Calu3 (cell line): ENCODE results near the gene OR2T5. TPM values are rescaled to one million over a fixed set of nuclear protein-coding genes. Genes with fewer than 3 reads are reported as not detected.
"Not testable (repeated sequence)": the region's sequence is repeated elsewhere in the genome, so short reads cannot be mapped to it uniquely, and the experiment has no call there.

Experiments used
- BruUV-seq: library from RNA; stranded (reverse); fragments of 400-500 nt; replicated peaks from 2 replicates; lab custom pipeline; 2021; lab: Mats Ljungman, UMichigan
- CTCF ChIA-PET: fragments of 300-600 bp; sonication (Branson Sonifier 250); formaldehyde crosslinking; loops from one replicate; lab custom pipeline; 2022; ENCODE audit warnings: antibody characterized with exemption; lab: Charles Lee
- DNase-seq: peaks from one replicate; pipeline ENCODE4 v3.0.0; 2022
- H3K27ac Mint-ChIP-seq: one replicate; pipeline ENCODE4 v1.8.0; 2022; ENCODE audit warnings: mixed read lengths; ENCODE audit not compliant: unreplicated experiment
- H3K27me3 Mint-ChIP-seq: one replicate; pipeline ENCODE4 v1.8.0; 2022; ENCODE audit warnings: mixed read lengths; ENCODE audit not compliant: unreplicated experiment
- H3K36me3 Mint-ChIP-seq: one replicate; pipeline ENCODE4 v1.8.0; 2022; ENCODE audit warnings: mild to moderate bottlenecking, moderate library complexity, mixed read lengths; ENCODE audit not compliant: insufficient read depth, unreplicated experiment
- H3K4me1 Mint-ChIP-seq: one replicate; pipeline ENCODE4 v1.8.0; 2022; ENCODE audit warnings: mild to moderate bottlenecking, low read depth, mixed read lengths; ENCODE audit not compliant: unreplicated experiment
- H3K4me3 Mint-ChIP-seq: one replicate; pipeline ENCODE4 v1.8.0; 2022; ENCODE audit warnings: mild to moderate bottlenecking, low read depth, moderate library complexity, mixed read lengths; ENCODE audit not compliant: unreplicated experiment
- H3K9me3 Mint-ChIP-seq: one replicate; pipeline ENCODE4 v1.8.0; 2022; ENCODE audit warnings: low read depth, mixed read lengths; ENCODE audit not compliant: unreplicated experiment
- CTCF ChIP-seq: fragments of 200-600 bp; IDR thresholded peaks from one replicate; pipeline ENCODE4 v1.8.0; 2022; ENCODE audit warnings: antibody characterized with exemption; ENCODE audit not compliant: unreplicated experiment
- intact Hi-C: fragments of 100-400 bp; cut with micrococcal nuclease; formaldehyde crosslinking; loops from one replicate; pipeline ENCODE4 v1.10.0; 2022; ENCODE audit not compliant: unreplicated experiment
- total RNA-seq: library from RNA; stranded (reverse); gene quantifications from 2 replicates; pipeline ENCODE4 v1.2.3, GENCODE V29; 2022

OR2T5 gene
- total RNA-seq, 1 experiment from 2014 or later: not detected

GRCh38 chr1:248481686-248482579 lies 6.5 kb upstream of the OR2T5 start:
- H3K27me3 Mint-ChIP-seq, H3K36me3 Mint-ChIP-seq, BruUV-seq, H3K4me1 Mint-ChIP-seq, DNase-seq, H3K4me3 Mint-ChIP-seq, CTCF ChIA-PET, intact Hi-C loops, H3K9me3 Mint-ChIP-seq, H3K27ac Mint-ChIP-seq: not testable (repeated sequence)

GRCh38 chr1:248496661-248497060 lies 8.3 kb downstream of the OR2T5 start:
- H3K9me3 Mint-ChIP-seq, H3K36me3 Mint-ChIP-seq, DNase-seq, BruUV-seq, intact Hi-C loops, H3K27ac Mint-ChIP-seq, H3K27me3 Mint-ChIP-seq, H3K4me3 Mint-ChIP-seq, CTCF ChIA-PET, H3K4me1 Mint-ChIP-seq: not testable (repeated sequence)

- CTCF ChIA-PET: not testable (repeated sequence)
Observed at GRCh38 chr1:248500305-248501035, 12.1 kb downstream of the OR2T5 start.

GRCh38 chr1:248507773-248508172 lies 19.4 kb downstream of the OR2T5 start, which contains the start of gene OR2G6:
Gene OR2G6 (plus strand): TSS chr1:248508073. CDS start chr1:248521647, 13,574 bp downstream.
- H3K27ac Mint-ChIP-seq, CTCF ChIA-PET, DNase-seq, H3K4me3 Mint-ChIP-seq, H3K27me3 Mint-ChIP-seq, H3K4me1 Mint-ChIP-seq, intact Hi-C loops, BruUV-seq, H3K36me3 Mint-ChIP-seq, H3K9me3 Mint-ChIP-seq: not testable (repeated sequence)

More at GRCh38 chr1:248500305-248501035, 12.1 kb downstream of the OR2T5 start:
- H3K9me3 Mint-ChIP-seq, H3K4me1 Mint-ChIP-seq, H3K27me3 Mint-ChIP-seq, intact Hi-C loops, DNase-seq, H3K36me3 Mint-ChIP-seq, H3K27ac Mint-ChIP-seq, BruUV-seq, H3K4me3 Mint-ChIP-seq: not testable (repeated sequence)

GRCh38 chr1:248510217-248510616 lies 21.8 kb downstream of the OR2T5 start:
- BruUV-seq: not testable (repeated sequence)

GRCh38 chr1:248521856-248522255 lies 33.5 kb downstream of the OR2T5 start:
- no peaks in the 10 kb centered on the region for H3K27me3 Mint-ChIP-seq
- no peaks in the 10 kb centered on the region for H3K36me3 Mint-ChIP-seq
- no TSS peak for BruUV-seq
- no peak overlapping the region for H3K4me3 Mint-ChIP-seq
- TF ChIP-seq CTCF: no peak
- H3K27ac Mint-ChIP-seq: no peak overlapping the region
- no peak for DNase-seq
- H3K4me1 Mint-ChIP-seq: no peaks in the 10 kb centered on the region
- intact Hi-C loops: no loop called here
- CTCF ChIA-PET: no interaction called here
- peaks cover 3% of the 10 kb centered on the region for H3K9me3 Mint-ChIP-seq

More at GRCh38 chr1:248510217-248510616, 21.8 kb downstream of the OR2T5 start:
- H3K4me3 Mint-ChIP-seq, intact Hi-C loops, H3K27me3 Mint-ChIP-seq, CTCF ChIA-PET, H3K9me3 Mint-ChIP-seq, H3K36me3 Mint-ChIP-seq, H3K27ac Mint-ChIP-seq, H3K4me1 Mint-ChIP-seq, DNase-seq: not testable (repeated sequence)

- intact Hi-C loops, H3K4me3 Mint-ChIP-seq, H3K27ac Mint-ChIP-seq, DNase-seq, CTCF ChIA-PET, H3K9me3 Mint-ChIP-seq, BruUV-seq, H3K4me1 Mint-ChIP-seq, H3K36me3 Mint-ChIP-seq, H3K27me3 Mint-ChIP-seq: not testable (repeated sequence)
Observed at GRCh38 chr1:248537449-248537848, 49.1 kb downstream of the OR2T5 start.
